Fibroblast of mammary gland (primary cell): ENCODE results near the gene NGRN.

ENCODE experiments used
- DNase-seq: peaks from one replicate; pipeline ENCODE4 v3.0.0-alpha.2; 2010; ENCODE audit warnings: low read depth
- H3K4me3 ChIP-seq: 2 replicates; pipeline ENCODE4 v1.5.1; 2011; ENCODE audit warnings: low read depth, mild to moderate bottlenecking, low read length, moderate library complexity; ENCODE audit not compliant: control insufficient read depth
- TF ChIP-seq, protein P1 (sequence below): conservative IDR thresholded peaks from 2 replicates; pipeline ENCODE4 v1.5.1; 2011; ENCODE audit warnings: low read depth, low read length, inconsistent platforms; ENCODE audit not compliant: control insufficient read depth, insufficient read depth

NGRN gene

DNA sequence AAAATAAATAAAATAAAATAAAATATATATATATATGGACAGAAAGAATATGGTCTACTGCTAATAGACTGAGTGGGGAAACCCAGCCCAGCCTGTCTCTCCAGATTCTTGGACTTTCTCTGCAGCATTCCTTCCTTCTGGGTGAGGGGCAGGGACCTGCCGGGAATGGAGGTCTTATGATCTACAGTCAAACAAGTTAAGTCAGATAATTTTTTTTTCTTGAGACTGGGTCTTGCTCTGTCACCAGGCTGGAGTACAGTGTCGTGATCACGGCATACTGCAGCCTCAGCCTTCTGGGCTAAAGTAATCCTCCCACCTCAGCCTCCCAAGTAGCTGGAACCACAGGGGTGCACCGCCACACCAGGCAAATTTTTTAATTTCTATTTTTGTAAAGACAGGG, 53.1 kb downstream of the NGRN start:
- H3K4me3 ChIP-seq: no peak overlapping the region
- TF ChIP-seq, protein P1, sequence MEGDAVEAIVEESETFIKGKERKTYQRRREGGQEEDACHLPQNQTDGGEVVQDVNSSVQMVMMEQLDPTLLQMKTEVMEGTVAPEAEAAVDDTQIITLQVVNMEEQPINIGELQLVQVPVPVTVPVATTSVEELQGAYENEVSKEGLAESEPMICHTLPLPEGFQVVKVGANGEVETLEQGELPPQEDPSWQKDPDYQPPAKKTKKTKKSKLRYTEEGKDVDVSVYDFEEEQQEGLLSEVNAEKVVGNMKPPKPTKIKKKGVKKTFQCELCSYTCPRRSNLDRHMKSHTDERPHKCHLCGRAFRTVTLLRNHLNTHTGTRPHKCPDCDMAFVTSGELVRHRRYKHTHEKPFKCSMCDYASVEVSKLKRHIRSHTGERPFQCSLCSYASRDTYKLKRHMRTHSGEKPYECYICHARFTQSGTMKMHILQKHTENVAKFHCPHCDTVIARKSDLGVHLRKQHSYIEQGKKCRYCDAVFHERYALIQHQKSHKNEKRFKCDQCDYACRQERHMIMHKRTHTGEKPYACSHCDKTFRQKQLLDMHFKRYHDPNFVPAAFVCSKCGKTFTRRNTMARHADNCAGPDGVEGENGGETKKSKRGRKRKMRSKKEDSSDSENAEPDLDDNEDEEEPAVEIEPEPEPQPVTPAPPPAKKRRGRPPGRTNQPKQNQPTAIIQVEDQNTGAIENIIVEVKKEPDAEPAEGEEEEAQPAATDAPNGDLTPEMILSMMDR: no peak
- no peak for DNase-seq

DNA sequence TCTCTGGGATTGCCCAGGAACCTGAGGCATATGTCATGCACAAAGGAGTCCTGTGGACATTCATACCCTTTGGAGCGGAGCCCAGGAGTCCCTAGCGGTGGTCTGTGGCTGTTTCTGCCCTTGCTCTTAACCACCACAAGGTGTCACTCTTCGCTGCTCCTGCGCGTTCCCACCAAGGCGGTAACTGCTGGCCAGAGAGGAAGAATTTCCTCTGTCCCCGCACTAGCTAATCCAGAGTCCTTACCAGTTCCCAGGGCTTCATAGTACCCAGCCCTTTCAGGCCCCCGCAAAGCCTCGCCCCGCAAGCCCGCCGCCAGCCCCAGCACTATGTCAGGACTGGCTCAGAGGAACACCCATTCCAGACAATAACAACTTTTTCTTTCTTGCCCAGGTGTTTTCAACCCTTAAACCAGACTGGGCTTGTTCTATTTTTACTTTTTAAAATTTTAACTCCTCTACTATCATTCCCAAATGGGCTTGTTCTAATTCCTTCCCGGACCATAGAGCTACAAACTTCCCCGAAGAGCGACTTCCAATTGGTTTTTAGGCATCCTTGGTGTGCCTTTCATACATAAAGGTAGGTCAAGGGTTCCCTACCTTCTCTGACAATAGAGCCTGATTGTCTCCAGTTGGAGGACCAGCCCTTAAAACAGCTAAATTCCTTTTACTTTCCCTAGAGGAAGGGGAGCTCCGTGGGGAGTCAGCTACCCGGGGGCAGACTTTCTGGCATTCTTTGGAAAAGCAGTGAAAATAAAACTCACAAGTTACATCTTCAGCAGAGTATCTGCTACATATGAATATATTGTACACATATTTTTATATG, 54.8 kb downstream of the NGRN start:
- TF ChIP-seq, protein P1: peak; percentile 100
- DNase-seq: peak; percentile 91
- no peak overlapping the region for H3K4me3 ChIP-seq

DNA sequence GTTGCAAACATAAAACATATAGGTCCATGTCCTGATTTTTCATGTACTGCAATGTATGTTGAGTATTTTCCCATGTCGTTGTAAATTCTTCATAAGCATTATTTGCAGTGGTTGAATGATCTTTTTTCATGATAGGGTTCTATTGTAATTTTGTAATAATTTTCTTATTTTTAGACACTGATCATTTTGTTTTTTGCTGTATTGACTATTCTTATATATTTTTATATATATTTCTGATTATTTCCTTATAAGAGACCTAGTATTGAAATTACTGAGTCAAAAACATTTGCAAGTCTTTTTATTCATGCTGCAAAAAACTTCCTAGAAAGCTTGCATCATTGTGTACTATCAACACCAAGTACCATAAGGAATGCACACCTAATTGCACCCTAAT, 55.4 kb downstream of the NGRN start:
- no peak for DNase-seq
- no peak overlapping the region for H3K4me3 ChIP-seq
- TF ChIP-seq, protein P1: no peak
